ENCODE results near the gene ARHGEF33. TPM values are rescaled to one million over a fixed set of nuclear protein-coding genes. Genes with fewer than 3 reads are reported as not detected.

Gene ARHGEF33
- polyA plus RNA-seq, 4 donors = 0.13 to 0.86 TPM; not detected in 2

DNA sequence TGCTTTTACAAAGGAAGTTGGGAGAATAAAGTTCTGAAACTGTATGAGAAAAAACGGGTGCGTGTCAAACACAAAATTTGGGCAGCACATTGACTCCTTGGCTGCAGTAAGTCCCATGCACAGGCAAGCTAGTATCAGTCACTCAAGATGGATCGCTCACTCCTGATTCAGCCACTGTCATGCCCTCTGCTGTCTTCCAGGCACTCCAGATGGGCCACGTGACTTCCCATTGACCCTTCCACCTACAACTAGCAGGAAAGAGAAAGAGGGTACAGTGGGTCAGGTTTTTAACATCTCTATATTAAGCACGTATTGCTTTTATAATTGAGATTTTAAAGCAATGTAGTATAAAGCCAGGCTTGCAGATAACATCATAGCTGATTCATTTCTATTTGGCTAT is 8.6 kb downstream of the ARHGEF33 start:
- FAIRE-seq (no peak), DNase-seq (no peak)
- no peaks in the 10 kb centered on the region for H3K36me3 ChIP-seq (ENCODE audit: control insufficient read depth in 3 of 3, insufficient read depth in 2 of 3, low read depth in 1 of 3, low read length in 3 of 3)
- no peaks in the 10 kb centered on the region for H3K9me3 ChIP-seq (ENCODE audit: control insufficient read depth in 2 of 2, insufficient read depth in 1 of 2, low read depth in 1 of 2, low read length in 1 of 2)
- H3K27me3 ChIP-seq (ENCODE audit: control insufficient read depth in 3 of 3, insufficient read depth in 3 of 3, low read length in 3 of 3) = no peaks in the 10 kb centered on the region
- 88 to 91% (median 88%) methylated on average over 5 of the region's 5 CpGs for WGBS, 3 donors
- no peaks in the 10 kb centered on the region for H3K4me1 ChIP-seq (ENCODE audit: control insufficient read depth in 3 of 3, insufficient read depth in 2 of 3, low read depth in 1 of 3, low read length in 2 of 3)
- no peak overlapping the region for H3K4me3 ChIP-seq (ENCODE audit: low read depth in 1 of 3, low read length in 3 of 3)
- no peak overlapping the region for H3K27ac ChIP-seq (ENCODE audit: low read depth in 1 of 3, low read length in 2 of 3)

DNA sequence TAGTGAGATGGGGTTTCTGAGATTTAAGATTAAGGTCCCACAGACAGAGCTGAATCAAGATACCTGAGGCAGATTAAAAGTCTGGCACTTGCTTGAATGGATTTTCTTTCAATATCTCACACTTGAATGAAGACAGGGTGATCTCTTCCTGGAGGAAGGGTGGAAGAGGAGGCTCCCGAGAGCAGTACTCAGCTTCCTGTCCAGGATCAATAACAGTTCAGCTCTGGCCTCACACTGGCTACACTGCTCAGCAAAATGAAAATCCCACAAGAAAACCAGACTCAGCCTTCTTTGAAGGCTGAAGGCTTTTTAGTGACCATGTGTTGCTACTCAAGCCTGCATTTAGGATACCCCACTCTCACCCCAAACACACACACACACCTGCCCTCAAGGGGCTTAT is 11.1 kb downstream of the ARHGEF33 start:
- WGBS, 3 donors = 62 to 83% (median 63%) methylated on average over 1 of the region's 1 CpG

DNA sequence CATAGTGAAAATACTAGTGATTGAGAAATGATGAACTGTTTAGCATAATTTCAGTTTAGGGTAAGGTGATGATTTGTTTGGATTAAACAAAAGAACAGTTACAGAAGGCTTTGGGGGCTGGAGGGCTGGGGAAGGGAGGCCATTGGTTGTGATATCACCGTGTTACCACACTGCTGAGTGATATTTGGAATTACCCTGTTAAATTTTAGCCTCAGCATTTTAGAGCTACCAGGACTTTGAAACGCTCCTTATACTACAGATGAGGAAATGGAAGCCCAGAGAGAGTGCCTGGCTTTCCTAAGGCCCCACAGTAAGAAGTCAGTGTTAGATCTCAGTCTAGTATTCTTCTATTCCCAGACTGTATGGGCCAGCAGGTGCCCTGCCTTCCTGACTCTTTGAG is 15.6 kb downstream of the ARHGEF33 start:
- Histone ChIP-seq H3K27me3 (ENCODE audit: control insufficient read depth in 3 of 3, insufficient read depth in 3 of 3, low read length in 3 of 3) (no peaks in the 10 kb centered on the region), H3K4me3 (ENCODE audit: low read depth in 1 of 3, low read length in 3 of 3) (no peak overlapping the region), H3K4me1 (ENCODE audit: control insufficient read depth in 3 of 3, insufficient read depth in 2 of 3, low read depth in 1 of 3, low read length in 2 of 3) (no peaks in the 10 kb centered on the region), H3K9me3 (ENCODE audit: control insufficient read depth in 2 of 2, insufficient read depth in 1 of 2, low read depth in 1 of 2, low read length in 1 of 2) (no peaks in the 10 kb centered on the region), H3K36me3 (ENCODE audit: control insufficient read depth in 3 of 3, insufficient read depth in 2 of 3, low read depth in 1 of 3, low read length in 3 of 3) (no peaks in the 10 kb centered on the region), H3K27ac (ENCODE audit: low read depth in 1 of 3, low read length in 2 of 3) (no peak overlapping the region)
- FAIRE-seq (no peak), DNase-seq (no peak)
- WGBS, 3 donors = 49 to 63% (median 62%) methylated on average over 2 of the region's 2 CpGs

More for the DNA sequence above, 11.1 kb downstream of the ARHGEF33 start:
- FAIRE-seq (no peak), DNase-seq (no peak)
- H3K27ac ChIP-seq (ENCODE audit: low read depth in 1 of 3, low read length in 2 of 3) = no peak overlapping the region
- H3K4me1 ChIP-seq (ENCODE audit: control insufficient read depth in 3 of 3, insufficient read depth in 2 of 3, low read depth in 1 of 3, low read length in 2 of 3) = no peaks in the 10 kb centered on the region
- H3K36me3 ChIP-seq (ENCODE audit: control insufficient read depth in 3 of 3, insufficient read depth in 2 of 3, low read depth in 1 of 3, low read length in 3 of 3) = no peaks in the 10 kb centered on the region
- H3K4me3 ChIP-seq (ENCODE audit: low read depth in 1 of 3, low read length in 3 of 3) = no peak overlapping the region
- no peaks in the 10 kb centered on the region for H3K27me3 ChIP-seq (ENCODE audit: control insufficient read depth in 3 of 3, insufficient read depth in 3 of 3, low read length in 3 of 3)
- H3K9me3 ChIP-seq (ENCODE audit: control insufficient read depth in 2 of 2, insufficient read depth in 1 of 2, low read depth in 1 of 2, low read length in 1 of 2) = no peaks in the 10 kb centered on the region

DNA sequence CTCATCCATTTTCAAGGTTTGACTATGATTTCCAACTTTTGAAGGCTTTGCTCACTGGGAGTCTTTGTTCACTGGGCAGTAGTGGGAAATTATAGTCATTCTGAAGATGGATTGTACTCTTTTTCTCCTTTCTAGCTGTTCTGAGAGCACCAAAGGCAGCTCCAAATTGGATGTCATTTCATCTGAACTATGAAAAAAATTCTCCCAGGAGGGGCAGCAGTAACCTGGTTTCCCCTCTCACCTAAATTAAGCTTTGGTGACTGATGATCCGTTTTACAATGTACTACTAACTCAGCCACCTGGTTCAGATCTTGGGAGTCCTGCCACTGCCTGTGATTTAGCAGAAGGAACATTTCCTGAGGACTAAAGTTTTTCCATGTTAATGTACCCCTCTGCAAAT is 17.6 kb downstream of the ARHGEF33 start:
- FAIRE-seq (no peak), DNase-seq (no peak)
- Histone ChIP-seq H3K9me3 (ENCODE audit: control insufficient read depth in 2 of 2, insufficient read depth in 1 of 2, low read depth in 1 of 2, low read length in 1 of 2) (no peaks in the 10 kb centered on the region), H3K4me3 (ENCODE audit: low read depth in 1 of 3, low read length in 3 of 3) (no peak overlapping the region), H3K4me1 (ENCODE audit: control insufficient read depth in 3 of 3, insufficient read depth in 2 of 3, low read depth in 1 of 3, low read length in 2 of 3) (no peaks in the 10 kb centered on the region), H3K27ac (ENCODE audit: low read depth in 1 of 3, low read length in 2 of 3) (no peak overlapping the region), H3K36me3 (ENCODE audit: control insufficient read depth in 3 of 3, insufficient read depth in 2 of 3, low read depth in 1 of 3, low read length in 3 of 3) (no peaks in the 10 kb centered on the region), H3K27me3 (ENCODE audit: control insufficient read depth in 3 of 3, insufficient read depth in 3 of 3, low read length in 3 of 3) (no peaks in the 10 kb centered on the region)
- 55 to 68% (median 63%) methylated on average over 1 of the region's 1 CpG for WGBS, 3 donors

DNA sequence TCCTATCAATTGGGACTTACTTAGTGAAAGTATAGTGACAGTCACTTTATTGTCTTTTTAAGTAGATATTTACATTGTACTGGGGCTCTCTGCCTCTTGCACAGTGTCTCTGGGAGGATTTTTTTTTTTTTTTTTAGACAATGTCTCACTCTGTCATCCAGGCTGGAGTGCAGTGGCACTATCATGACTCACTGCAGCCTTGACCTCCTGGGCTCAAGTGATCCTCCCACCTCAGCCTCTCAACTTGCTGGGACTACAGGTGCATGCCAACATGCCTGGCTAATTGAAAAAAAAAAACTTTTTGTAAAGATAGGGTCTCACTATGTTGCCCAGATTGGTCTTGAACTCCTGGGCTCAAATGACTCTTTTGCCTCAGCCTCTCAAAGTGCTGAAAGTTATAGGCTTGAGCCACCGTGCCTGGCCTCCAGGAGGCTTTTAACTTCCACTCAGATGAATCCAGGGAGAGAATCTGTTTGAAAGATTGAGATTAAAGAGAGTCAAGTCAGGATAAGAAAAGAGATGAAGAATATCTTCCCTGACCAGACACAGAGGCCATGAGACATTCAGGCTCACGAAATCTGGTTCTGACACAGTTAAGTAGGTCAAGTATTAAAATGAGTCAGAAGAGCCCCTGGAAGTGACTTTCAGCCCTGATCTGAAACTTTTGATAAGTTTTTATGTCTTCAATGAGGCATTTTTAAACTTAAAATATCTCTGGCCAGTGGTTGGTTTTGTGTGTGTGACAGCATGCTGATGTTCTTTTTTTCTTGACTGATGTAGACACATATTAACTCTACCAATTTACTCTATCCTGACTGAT is 18.3 kb downstream of the ARHGEF33 start:
- no peaks in the 10 kb centered on the region for H3K4me1 ChIP-seq (ENCODE audit: control insufficient read depth in 3 of 3, insufficient read depth in 2 of 3, low read depth in 1 of 3, low read length in 2 of 3)
- no peaks in the 10 kb centered on the region for H3K27me3 ChIP-seq (ENCODE audit: control insufficient read depth in 3 of 3, insufficient read depth in 3 of 3, low read length in 3 of 3)
- no peak for DNase-seq
- no peaks in the 10 kb centered on the region for H3K36me3 ChIP-seq (ENCODE audit: control insufficient read depth in 3 of 3, insufficient read depth in 2 of 3, low read depth in 1 of 3, low read length in 3 of 3)
- WGBS, 3 donors = 73 to 82% (median 79%) methylated on average over 2 of the region's 2 CpGs
- no peak for FAIRE-seq
- no peak overlapping the region for H3K27ac ChIP-seq (ENCODE audit: low read depth in 1 of 3, low read length in 2 of 3)
- no peak overlapping the region for H3K4me3 ChIP-seq (ENCODE audit: low read depth in 1 of 3, low read length in 3 of 3)
- no peaks in the 10 kb centered on the region for H3K9me3 ChIP-seq (ENCODE audit: control insufficient read depth in 2 of 2, insufficient read depth in 1 of 2, low read depth in 1 of 2, low read length in 1 of 2)

DNA sequence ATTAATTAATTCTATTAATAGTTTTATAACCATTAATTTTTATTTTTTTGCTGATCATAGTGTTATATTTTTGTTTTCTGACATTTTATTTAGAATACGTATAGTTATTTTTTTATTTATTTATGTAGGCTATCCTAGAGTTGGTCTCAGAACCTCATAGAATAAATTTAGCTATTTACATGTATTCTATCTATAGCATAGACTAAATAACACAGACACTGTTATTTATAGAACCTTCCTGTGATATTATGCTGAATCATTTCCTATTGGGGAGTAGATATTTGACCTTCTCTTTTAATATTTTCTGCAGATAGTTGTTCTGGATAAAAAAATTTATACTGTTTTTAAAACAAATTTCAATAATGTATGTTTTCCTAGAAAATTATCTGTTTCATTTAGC is 20.2 kb downstream of the ARHGEF33 start:
- Histone ChIP-seq H3K27me3 (ENCODE audit: control insufficient read depth in 3 of 3, insufficient read depth in 3 of 3, low read length in 3 of 3) (no peaks in the 10 kb centered on the region), H3K27ac (ENCODE audit: low read depth in 1 of 3, low read length in 2 of 3) (no peak overlapping the region), H3K4me3 (ENCODE audit: low read depth in 1 of 3, low read length in 3 of 3) (no peak overlapping the region), H3K4me1 (ENCODE audit: control insufficient read depth in 3 of 3, insufficient read depth in 2 of 3, low read depth in 1 of 3, low read length in 2 of 3) (no peaks in the 10 kb centered on the region), H3K9me3 (ENCODE audit: control insufficient read depth in 2 of 2, insufficient read depth in 1 of 2, low read depth in 1 of 2, low read length in 1 of 2) (no peaks in the 10 kb centered on the region), H3K36me3 (ENCODE audit: control insufficient read depth in 3 of 3, insufficient read depth in 2 of 3, low read depth in 1 of 3, low read length in 3 of 3) (no peaks in the 10 kb centered on the region)
- 92 to 94% (median 93%) methylated on average over 1 of the region's 1 CpG for WGBS, 3 donors
- DNase-seq (no peak), FAIRE-seq (no peak)

DNA sequence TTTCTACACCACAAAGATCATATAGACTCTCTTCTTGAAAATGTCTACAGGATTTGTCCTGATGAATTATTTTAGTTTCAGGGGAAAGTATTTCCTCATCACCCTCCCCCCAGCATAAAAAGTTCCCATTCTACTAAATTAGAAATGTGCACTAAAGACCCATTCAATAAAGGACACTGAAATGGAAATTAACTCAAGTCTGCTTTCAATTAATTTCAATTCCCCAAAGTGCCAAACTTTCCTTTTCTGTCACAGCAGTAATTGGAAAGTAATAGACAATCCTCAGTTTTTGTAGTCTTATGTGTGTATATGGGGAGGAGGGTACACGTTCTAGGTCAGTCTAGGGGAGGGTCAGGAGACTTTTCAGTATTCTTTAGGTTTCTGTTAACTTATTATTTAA is 21.5 kb downstream of the ARHGEF33 start:
- no peak overlapping the region for H3K4me3 ChIP-seq (ENCODE audit: low read depth in 1 of 3, low read length in 3 of 3)
- no peaks in the 10 kb centered on the region for H3K36me3 ChIP-seq (ENCODE audit: control insufficient read depth in 3 of 3, insufficient read depth in 2 of 3, low read depth in 1 of 3, low read length in 3 of 3)
- no peaks in the 10 kb centered on the region for H3K27me3 ChIP-seq (ENCODE audit: control insufficient read depth in 3 of 3, insufficient read depth in 3 of 3, low read length in 3 of 3)
- WGBS, 3 donors = 91 to 96% (median 91%) methylated on average over 1 of the region's 1 CpG
- FAIRE-seq = no peak
- H3K9me3 ChIP-seq (ENCODE audit: control insufficient read depth in 2 of 2, insufficient read depth in 1 of 2, low read depth in 1 of 2, low read length in 1 of 2) = no peaks in the 10 kb centered on the region
- H3K4me1 ChIP-seq (ENCODE audit: control insufficient read depth in 3 of 3, insufficient read depth in 2 of 3, low read depth in 1 of 3, low read length in 2 of 3) = no peaks in the 10 kb centered on the region
- DNase-seq = no peak
- H3K27ac ChIP-seq (ENCODE audit: low read depth in 1 of 3, low read length in 2 of 3) = no peak overlapping the region

DNA sequence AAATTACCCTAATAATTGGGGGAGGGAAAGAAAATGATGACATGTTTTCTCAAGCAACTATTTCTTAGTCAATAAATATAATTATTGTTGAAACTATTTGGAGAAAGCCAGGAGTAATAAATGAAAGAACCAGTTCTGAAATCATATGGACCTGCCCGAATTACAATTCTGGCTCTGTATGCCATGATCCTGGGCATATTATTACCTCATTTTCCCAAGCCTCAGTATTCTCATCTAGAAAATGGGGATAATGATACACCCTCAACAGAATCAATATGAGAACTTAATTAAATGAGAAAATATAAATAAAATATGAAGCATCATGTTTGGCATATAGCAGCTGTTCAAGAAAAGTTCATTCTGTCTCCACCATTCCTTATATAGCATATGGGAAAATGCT is 22.9 kb downstream of the ARHGEF33 start:
- FAIRE-seq = no peak
- no peak overlapping the region for H3K4me3 ChIP-seq (ENCODE audit: low read depth in 1 of 3, low read length in 3 of 3)
- 57 to 88% (median 62%) methylated on average over 1 of the region's 1 CpG for WGBS, 3 donors
- no peaks in the 10 kb centered on the region for H3K36me3 ChIP-seq (ENCODE audit: control insufficient read depth in 3 of 3, insufficient read depth in 2 of 3, low read depth in 1 of 3, low read length in 3 of 3)
- H3K27ac ChIP-seq (ENCODE audit: low read depth in 1 of 3, low read length in 2 of 3) = no peak overlapping the region
- no peak for DNase-seq
- H3K27me3 ChIP-seq (ENCODE audit: control insufficient read depth in 3 of 3, insufficient read depth in 3 of 3, low read length in 3 of 3) = no peaks in the 10 kb centered on the region
- no peaks in the 10 kb centered on the region for H3K9me3 ChIP-seq (ENCODE audit: control insufficient read depth in 2 of 2, insufficient read depth in 1 of 2, low read depth in 1 of 2, low read length in 1 of 2)
- no peaks in the 10 kb centered on the region for H3K4me1 ChIP-seq (ENCODE audit: control insufficient read depth in 3 of 3, insufficient read depth in 2 of 3, low read depth in 1 of 3, low read length in 2 of 3)

DNA sequence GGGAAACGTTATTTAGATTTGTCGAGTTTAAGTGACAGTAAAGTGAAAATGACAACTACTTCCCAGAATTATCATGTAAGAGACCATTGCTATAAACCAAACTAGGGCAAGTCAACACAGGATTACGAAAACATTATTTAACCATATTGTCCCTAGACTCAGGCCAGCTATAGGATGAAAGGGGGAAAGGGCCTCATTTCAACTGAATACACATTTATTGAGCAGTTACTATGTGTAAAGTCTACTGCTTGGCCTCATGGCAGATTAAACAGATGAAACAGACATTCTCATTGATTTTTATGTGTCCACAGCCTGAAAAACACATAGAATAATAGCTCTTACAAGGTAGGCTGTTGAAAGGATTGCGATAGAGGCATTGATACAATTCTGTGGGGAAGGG is 32.7 kb downstream of the ARHGEF33 start:
- DNase-seq (no peak), FAIRE-seq (no peak)
- no peaks in the 10 kb centered on the region for H3K4me1 ChIP-seq (ENCODE audit: control insufficient read depth in 3 of 3, insufficient read depth in 2 of 3, low read depth in 1 of 3, low read length in 2 of 3)
- no peaks in the 10 kb centered on the region for H3K36me3 ChIP-seq (ENCODE audit: control insufficient read depth in 3 of 3, insufficient read depth in 2 of 3, low read depth in 1 of 3, low read length in 3 of 3)
- no peaks in the 10 kb centered on the region for H3K27me3 ChIP-seq (ENCODE audit: control insufficient read depth in 3 of 3, insufficient read depth in 3 of 3, low read length in 3 of 3)
- no peak overlapping the region for H3K4me3 ChIP-seq (ENCODE audit: low read depth in 1 of 3, low read length in 3 of 3)
- 88 to 92% (median 90%) methylated on average over 4 of the region's 4 CpGs for WGBS, 3 donors
- no peak overlapping the region for H3K27ac ChIP-seq (ENCODE audit: low read depth in 1 of 3, low read length in 2 of 3)
- H3K9me3 ChIP-seq (ENCODE audit: control insufficient read depth in 2 of 2, insufficient read depth in 1 of 2, low read depth in 1 of 2, low read length in 1 of 2) = no peaks in the 10 kb centered on the region
